Pancreas (tissue), 10 donors: Measurements from ENCODE around the gene WAC. TPM values are rescaled to one million over a fixed set of nuclear protein-coding genes. Genes with fewer than 3 reads are reported as not detected.
A peak's percentile ranks its signal among the peaks of the same experiment; 100 is the strongest.

Source experiments
- ATAC-seq, 4 donors: fragments of 200-7000 bp; cut with Tn5 transposase; one replicate each; pipeline versions ENCODE4 v1.8.0 to v1.9.1; 2020; ENCODE audit warnings: mild to moderate bottlenecking in 4 of 4, moderate library complexity in 4 of 4
- DNase-seq, 6 donors: peaks; one replicate each; pipeline ENCODE4 v3.0.0-alpha.2; 2020
- FAIRE-seq: peaks from 2 replicates; lab custom pipeline; 2012; peaks lifted over from hg19 to GRCh38; lab: Jason Lieb, UNC
- H3K27ac ChIP-seq, 4 donors: fragments of 200-600 bp; sonication (generic); 1 replicate in 3 of 4; 2 replicates in 1 of 4; pipeline versions ENCODE4 v1.5.0 to v1.8.0; 2020
- H3K27me3 ChIP-seq, 4 donors: fragments of 200-600 bp; one replicate each; pipeline ENCODE4 v1.8.0; 2021
- H3K36me3 ChIP-seq, 3 donors: fragments of 200-600 bp; sonication (generic) in 1 of 3; one replicate each; pipeline versions ENCODE4 v1.5.0 to v1.8.0; 2020 to 2021
- H3K4me1 ChIP-seq, 3 donors: fragments of 200-600 bp; one replicate each; pipeline ENCODE4 v1.8.0; 2021
- H3K4me3 ChIP-seq, 4 donors: fragments of 200-600 bp; sonication (generic) in 2 of 4; one replicate each; pipeline versions ENCODE4 v1.5.0 to v1.8.0; 2020 to 2021
- H3K9me3 ChIP-seq, 4 donors: fragments of 200-600 bp; one replicate each; pipeline ENCODE4 v1.8.0; 2021
- WGBS, 2 donors: extraction: QIAGEN DNeasy Blood & Tissue Kit; methylation state at CpG; one replicate each; pipeline ENCODE4 v1.1.7; 2013; 5-methylcytosine and 5-hydroxymethylcytosine counted together
- intact Hi-C, 3 donors: fragments of 100-400 bp; cut with DNase I; formaldehyde crosslinking; loops; one replicate each; pipeline versions ENCODE4 v1.11.1 to v1.14.2; 2022
- polyA plus RNA-seq, 2 donors: library from polyadenylated mRNA; stranded (reverse); fragments of 200-250 nt; gene quantifications; one replicate each; pipeline ENCODE4 v1.2.3, GENCODE V29; 2013
- total RNA-seq, 6 donors: library from RNA; stranded (reverse); fragmentation: NEBNext Ultra II Directional in 4 of 6; extraction: Animal tissue kit (Norgen Biotek cat#: 25700) in 4 of 6; gene quantifications; one replicate each; pipeline versions ENCODE4 v1.2.1 to v1.2.4, GENCODE V29; 2021 to 2023
- TF ChIP-seq, protein P1 (sequence below), 4 donors: fragments of 200-600 bp; sonication (generic) in 3 of 4; IDR thresholded peaks; one replicate each; pipeline versions ENCODE4 v1.5.0 to v1.8.0; 2021; ENCODE audit warnings: antibody characterized with exemption in 4 of 4
- donor health status: healthy with polysubstance abuse.
- donor health status: DM: no; HTN: no; CAD: no; lungs with moderate emphysema.
- donor health status: DM: no; HTN: no; CAD: no.
- donor health status: control.
- donor health status: control.
- donor health status: Bipolar disorder and iron deficiency.
- donor health status: DM: yes; HTN: yes; CAD: no.
- donor health status: DM: no; HTN: no; CAD: no.
- donor health status: DM: no; HTN: no; CAD: no.
- donor health status: DM: yes; HTN: yes; CAD: no.

Gene WAC
- total and polyA plus RNA-seq, 8 donors: 17.4 to 70.5 (median 43.6) TPM

DNA sequence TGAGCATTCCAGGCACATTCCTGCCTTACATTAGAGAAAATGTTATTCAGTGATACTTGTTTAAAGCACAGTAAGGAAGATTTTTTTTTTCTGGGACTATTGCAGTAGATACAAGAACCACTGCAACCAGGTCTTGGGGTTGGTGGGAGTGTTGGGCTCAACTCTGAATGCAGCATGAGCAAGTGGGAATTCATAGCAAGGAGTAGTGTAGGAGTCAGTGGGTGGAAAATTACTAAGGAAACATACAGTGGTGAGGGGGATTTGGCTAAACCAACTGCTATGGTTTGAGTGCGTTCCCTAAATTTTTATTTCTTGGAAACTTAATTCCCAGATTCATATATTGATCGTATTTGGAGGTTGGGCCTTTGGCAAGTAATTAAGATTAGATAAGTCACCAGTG lies 22.4 kb downstream of the WAC start:
- H3K27me3 ChIP-seq: no peaks in the 10 kb centered on the region
- H3K9me3 ChIP-seq: no peaks in the 10 kb centered on the region
- ATAC-seq (no peak), FAIRE-seq (no peak), DNase-seq (no peak)
- H3K4me1 ChIP-seq: peaks cover 17 to 45% (median 41%) of the 10 kb centered on the region in 3 donors
- no peak overlapping the region for H3K27ac ChIP-seq
- no peaks in the 10 kb centered on the region for H3K36me3 ChIP-seq
- H3K4me3 ChIP-seq: no peak overlapping the region
- 85 to 89% methylated on average over 2 of the region's 2 CpGs for WGBS, 2 donors
- TF ChIP-seq, protein P1, sequence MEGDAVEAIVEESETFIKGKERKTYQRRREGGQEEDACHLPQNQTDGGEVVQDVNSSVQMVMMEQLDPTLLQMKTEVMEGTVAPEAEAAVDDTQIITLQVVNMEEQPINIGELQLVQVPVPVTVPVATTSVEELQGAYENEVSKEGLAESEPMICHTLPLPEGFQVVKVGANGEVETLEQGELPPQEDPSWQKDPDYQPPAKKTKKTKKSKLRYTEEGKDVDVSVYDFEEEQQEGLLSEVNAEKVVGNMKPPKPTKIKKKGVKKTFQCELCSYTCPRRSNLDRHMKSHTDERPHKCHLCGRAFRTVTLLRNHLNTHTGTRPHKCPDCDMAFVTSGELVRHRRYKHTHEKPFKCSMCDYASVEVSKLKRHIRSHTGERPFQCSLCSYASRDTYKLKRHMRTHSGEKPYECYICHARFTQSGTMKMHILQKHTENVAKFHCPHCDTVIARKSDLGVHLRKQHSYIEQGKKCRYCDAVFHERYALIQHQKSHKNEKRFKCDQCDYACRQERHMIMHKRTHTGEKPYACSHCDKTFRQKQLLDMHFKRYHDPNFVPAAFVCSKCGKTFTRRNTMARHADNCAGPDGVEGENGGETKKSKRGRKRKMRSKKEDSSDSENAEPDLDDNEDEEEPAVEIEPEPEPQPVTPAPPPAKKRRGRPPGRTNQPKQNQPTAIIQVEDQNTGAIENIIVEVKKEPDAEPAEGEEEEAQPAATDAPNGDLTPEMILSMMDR (IDR thresholded peaks at IDR 0.05): no peak
- intact Hi-C loops: no loop called here

DNA sequence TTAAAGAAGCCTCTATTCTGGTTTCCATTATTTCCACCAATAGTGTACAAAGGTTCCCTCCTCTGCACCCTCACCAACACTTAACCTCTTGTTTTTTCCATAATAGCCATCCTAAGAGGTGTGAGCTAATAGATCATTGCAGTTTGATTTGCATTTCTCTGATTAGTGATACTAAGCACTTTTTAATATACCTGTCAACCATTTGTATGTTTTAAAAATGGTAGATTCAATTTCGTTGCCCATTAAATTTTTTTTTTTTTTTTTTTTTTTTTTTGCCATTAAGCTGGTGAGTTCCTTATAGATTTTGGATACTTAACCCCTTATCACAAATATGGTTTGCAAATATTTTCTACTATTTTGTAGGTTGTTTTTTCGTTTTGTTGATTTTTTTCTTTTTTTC lies 23.2 kb downstream of the WAC start:
- H3K36me3 ChIP-seq: no peaks in the 10 kb centered on the region
- H3K27ac ChIP-seq: no peak overlapping the region
- TF ChIP-seq, protein P1 (IDR thresholded peaks at IDR 0.05): no peak
- no peak for DNase-seq
- peaks cover 13 to 40% (median 33%) of the 10 kb centered on the region in 3 donors for H3K4me1 ChIP-seq
- WGBS, 2 donors: 87 to 93% methylated on average over 2 of the region's 2 CpGs
- no peak overlapping the region for H3K4me3 ChIP-seq
- no peak for FAIRE-seq
- H3K9me3 ChIP-seq: no peaks in the 10 kb centered on the region
- intact Hi-C loops: no loop called here
- no peak for ATAC-seq
- no peaks in the 10 kb centered on the region for H3K27me3 ChIP-seq

- peaks cover 4 to 28% (median 22%) of the 10 kb centered on the region in 3 donors for H3K4me1 ChIP-seq
- H3K9me3 ChIP-seq: no peaks in the 10 kb centered on the region
- no peak overlapping the region for H3K4me3 ChIP-seq
- intact Hi-C loops: no loop called here
- H3K36me3 ChIP-seq: no peaks in the 10 kb centered on the region
- peak; percentile 43 for FAIRE-seq
- no peaks in the 10 kb centered on the region for H3K27me3 ChIP-seq
- ATAC-seq: no peak
- no peak for DNase-seq
- TF ChIP-seq, protein P1 (IDR thresholded peaks at IDR 0.05): no peak
- no peak overlapping the region for H3K27ac ChIP-seq
- WGBS, 2 donors: 85 to 87% methylated on average over 3 of the region's 3 CpGs
These were observed 25.3 kb downstream of the WAC start for GRCh38 chr10:28558186-28558585.

DNA sequence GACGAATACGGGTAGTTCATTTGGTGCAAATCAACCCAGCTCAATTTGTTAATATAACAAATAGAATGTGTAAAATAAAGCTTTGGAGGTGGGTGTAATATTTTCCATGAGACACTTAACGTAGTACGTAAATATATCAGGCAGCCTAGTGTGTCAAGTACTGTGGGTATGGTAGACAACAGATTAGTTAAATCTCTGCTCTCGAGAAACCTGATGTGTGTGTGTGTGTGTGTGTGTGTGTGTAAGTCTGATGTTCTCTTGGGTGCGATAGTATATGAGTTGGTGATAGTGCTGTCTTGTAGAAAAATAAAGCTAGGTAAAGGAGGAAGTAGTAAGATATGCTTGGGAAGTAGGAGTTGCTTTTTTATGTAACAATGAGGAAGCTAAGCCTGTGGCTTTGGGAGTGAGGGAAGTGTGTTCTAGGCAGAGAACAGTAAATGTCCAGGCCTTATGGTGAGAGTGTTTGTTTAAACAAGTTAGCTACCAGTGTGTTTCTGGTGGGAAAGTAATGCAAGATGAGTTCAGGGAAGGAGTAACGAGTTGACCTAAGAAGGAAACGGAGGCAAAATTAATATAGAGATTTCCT lies 26.1 kb downstream of the WAC start:
- FAIRE-seq (no peak), ATAC-seq (peak; percentile 36 to 74 (median 64)), DNase-seq (no peak)
- H3K27ac ChIP-seq: no peak overlapping the region
- no peaks in the 10 kb centered on the region for H3K36me3 ChIP-seq
- TF ChIP-seq, protein P1 (IDR thresholded peaks at IDR 0.05): no peak
- H3K27me3 ChIP-seq: no peaks in the 10 kb centered on the region
- peaks cover 4 to 28% (median 20%) of the 10 kb centered on the region in 3 donors for H3K4me1 ChIP-seq
- intact Hi-C loops: no loop called here
- H3K4me3 ChIP-seq: no peak overlapping the region
- WGBS, 2 donors: 48 to 63% methylated on average over 8 of the region's 8 CpGs
- no peaks in the 10 kb centered on the region for H3K9me3 ChIP-seq

DNA sequence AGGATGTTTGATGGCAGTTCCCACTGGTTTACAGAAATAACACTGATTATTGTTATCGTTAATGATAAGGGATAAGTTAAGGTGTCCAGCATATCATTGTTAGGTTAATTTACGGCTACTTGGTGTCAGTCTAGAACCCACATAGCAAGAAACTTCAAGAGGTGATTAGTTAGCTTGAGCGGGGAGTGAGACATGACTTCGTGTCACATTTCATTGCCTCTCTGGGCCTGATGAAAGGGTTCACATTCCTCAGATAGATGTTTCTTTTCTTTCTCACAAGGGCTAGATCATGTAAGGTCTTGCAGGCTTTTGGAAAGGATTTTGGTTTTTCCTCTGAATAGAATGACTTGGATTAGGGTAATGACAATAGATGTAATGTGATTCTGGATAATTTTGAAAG lies 26.7 kb downstream of the WAC start:
- no peaks in the 10 kb centered on the region for H3K36me3 ChIP-seq
- FAIRE-seq (no peak), DNase-seq (no peak), ATAC-seq (no peak)
- TF ChIP-seq, protein P1 (IDR thresholded peaks at IDR 0.05): no peak
- no peak overlapping the region for H3K27ac ChIP-seq
- intact Hi-C loops: no loop called here
- H3K4me3 ChIP-seq: no peak overlapping the region
- H3K4me1 ChIP-seq: peaks cover 7 to 28% (median 20%) of the 10 kb centered on the region in 3 donors
- H3K27me3 ChIP-seq: no peaks in the 10 kb centered on the region
- H3K9me3 ChIP-seq: no peaks in the 10 kb centered on the region
- 47 to 51% methylated on average over 4 of the region's 4 CpGs for WGBS, 2 donors
